IgD-negative memory B cell (primary cell): ENCODE results near the gene PILRB. TPM values are rescaled to one million over a fixed set of nuclear protein-coding genes. Genes with fewer than 3 reads are reported as not detected.
"Not testable (repeated sequence)": the region's sequence is repeated elsewhere in the genome, so short reads cannot be mapped to it uniquely, and the experiment has no call there.

Experiments used
- H3K27ac Mint-ChIP-seq, 3 donors: one replicate each; pipeline ENCODE4 v1.8.0; 2020 to 2022; ENCODE audit warnings: mild to moderate bottlenecking in 3 of 3, mixed read lengths in 3 of 3, moderate library complexity in 1 of 3
- H3K27me3 Mint-ChIP-seq: one replicate; pipeline ENCODE4 v1.8.0; 2021; ENCODE audit warnings: mixed read lengths
- H3K36me3 Mint-ChIP-seq: one replicate; pipeline ENCODE4 v1.8.0; 2020; ENCODE audit warnings: mild to moderate bottlenecking, mixed read lengths
- H3K4me1 Mint-ChIP-seq, 3 donors: one replicate each; pipeline ENCODE4 v1.8.0; 2020 to 2022; ENCODE audit warnings: mixed read lengths in 3 of 3, mild to moderate bottlenecking in 1 of 3
- H3K4me3 Mint-ChIP-seq, 4 donors: one replicate each; pipeline ENCODE4 v1.8.0; 2020 to 2022; ENCODE audit warnings: mild to moderate bottlenecking in 4 of 4, mixed read lengths in 4 of 4, moderate library complexity in 3 of 4
- H3K9me3 Mint-ChIP-seq, 3 donors: one replicate each; pipeline ENCODE4 v1.8.0; 2020 to 2021; ENCODE audit warnings: mixed read lengths in 3 of 3, mild to moderate bottlenecking in 1 of 3
- polyA plus RNA-seq: library from polyadenylated mRNA; unstranded; fragments of 300-500 nt; fragmentation: Illumina TruSeq; gene quantifications from one replicate; pipeline ENCODE4 v1.2.3, GENCODE V29; 2021

Gene PILRB
- polyA plus RNA-seq, 1 donor from 2014 or later: 14.3 TPM

DNA sequence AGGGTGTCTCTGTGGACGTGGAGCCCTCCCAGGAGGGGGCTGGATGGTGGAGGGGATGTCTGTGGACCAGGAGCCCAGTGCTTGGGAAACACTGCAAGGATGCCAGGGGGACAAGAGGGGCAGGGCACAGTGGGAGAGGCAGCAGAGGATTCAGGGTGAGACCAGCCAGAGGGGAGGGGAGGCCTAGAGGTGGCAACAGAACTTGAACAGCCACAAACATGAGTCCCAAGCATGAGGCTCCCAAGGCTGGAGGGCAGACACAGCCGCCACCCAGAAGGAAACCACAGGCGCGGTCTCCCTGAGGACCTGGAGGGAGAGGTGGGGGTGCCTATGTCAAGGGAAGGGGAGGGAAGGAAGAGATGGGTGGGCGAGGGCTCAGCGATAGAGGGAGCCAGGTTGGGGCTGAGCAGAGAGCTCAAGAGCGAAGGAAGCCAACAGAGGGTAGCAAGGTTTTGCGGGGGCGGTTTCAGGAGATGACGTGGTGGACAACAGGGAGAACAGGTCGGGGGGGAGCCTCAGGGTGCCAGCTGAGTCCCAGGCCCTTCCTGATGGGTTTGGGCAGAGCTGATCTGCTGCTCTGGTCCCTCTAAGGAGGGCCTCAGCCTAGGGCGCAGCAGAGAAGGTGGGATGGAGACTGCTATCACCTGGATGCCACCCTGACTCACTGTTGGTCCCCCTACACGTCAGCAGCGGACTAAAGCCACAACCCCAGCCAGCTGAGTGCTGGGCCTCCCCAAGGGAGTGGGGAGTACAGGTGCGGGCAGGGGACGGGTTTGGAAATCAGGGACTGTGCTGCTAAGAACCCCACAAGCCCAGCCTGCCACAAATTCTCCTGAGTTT is 8.7 kb downstream of the PILRB start:
- H3K27me3 Mint-ChIP-seq: no peaks in the 10 kb centered on the region
- H3K4me1 Mint-ChIP-seq: peaks cover 50 to 52% (median 52%) of the 10 kb centered on the region in 3 donors
- peak overlapping the region; percentile 86 to 99 (median 99) for H3K27ac Mint-ChIP-seq
- H3K36me3 Mint-ChIP-seq: peaks cover 3% of the 10 kb centered on the region
- no peaks in the 10 kb centered on the region for H3K9me3 Mint-ChIP-seq
- H3K4me3 Mint-ChIP-seq: peak overlapping the region; percentile 41 to 85 (median 63)

DNA sequence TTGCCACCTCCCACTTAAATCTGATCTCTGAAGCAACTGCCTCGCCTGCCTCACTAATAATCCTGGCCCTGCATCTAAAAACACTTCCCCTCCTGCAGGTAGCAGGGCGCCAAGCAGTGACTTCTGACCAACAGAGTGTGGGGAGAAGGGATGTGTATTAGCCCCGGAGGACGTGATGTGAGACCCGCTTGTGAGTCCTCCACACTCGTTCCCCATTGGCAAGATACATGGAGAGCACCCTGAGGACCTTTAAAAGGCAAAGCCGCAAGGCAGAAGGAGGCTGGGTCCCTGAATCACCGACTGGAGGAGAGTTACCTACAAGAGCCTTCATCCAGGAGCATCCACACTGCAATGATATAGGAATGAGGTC is 9.3 kb downstream of the PILRB start:
- no peaks in the 10 kb centered on the region for H3K9me3 Mint-ChIP-seq
- H3K4me1 Mint-ChIP-seq: peaks cover 50 to 55% (median 52%) of the 10 kb centered on the region in 3 donors
- H3K36me3 Mint-ChIP-seq: peaks cover 1% of the 10 kb centered on the region
- H3K4me3 Mint-ChIP-seq: peak overlapping the region in 3 of 4 donors; percentile 54 to 72 (median 60)
- peak overlapping the region; percentile 86 to 99 (median 99) for H3K27ac Mint-ChIP-seq
- no peaks in the 10 kb centered on the region for H3K27me3 Mint-ChIP-seq

DNA sequence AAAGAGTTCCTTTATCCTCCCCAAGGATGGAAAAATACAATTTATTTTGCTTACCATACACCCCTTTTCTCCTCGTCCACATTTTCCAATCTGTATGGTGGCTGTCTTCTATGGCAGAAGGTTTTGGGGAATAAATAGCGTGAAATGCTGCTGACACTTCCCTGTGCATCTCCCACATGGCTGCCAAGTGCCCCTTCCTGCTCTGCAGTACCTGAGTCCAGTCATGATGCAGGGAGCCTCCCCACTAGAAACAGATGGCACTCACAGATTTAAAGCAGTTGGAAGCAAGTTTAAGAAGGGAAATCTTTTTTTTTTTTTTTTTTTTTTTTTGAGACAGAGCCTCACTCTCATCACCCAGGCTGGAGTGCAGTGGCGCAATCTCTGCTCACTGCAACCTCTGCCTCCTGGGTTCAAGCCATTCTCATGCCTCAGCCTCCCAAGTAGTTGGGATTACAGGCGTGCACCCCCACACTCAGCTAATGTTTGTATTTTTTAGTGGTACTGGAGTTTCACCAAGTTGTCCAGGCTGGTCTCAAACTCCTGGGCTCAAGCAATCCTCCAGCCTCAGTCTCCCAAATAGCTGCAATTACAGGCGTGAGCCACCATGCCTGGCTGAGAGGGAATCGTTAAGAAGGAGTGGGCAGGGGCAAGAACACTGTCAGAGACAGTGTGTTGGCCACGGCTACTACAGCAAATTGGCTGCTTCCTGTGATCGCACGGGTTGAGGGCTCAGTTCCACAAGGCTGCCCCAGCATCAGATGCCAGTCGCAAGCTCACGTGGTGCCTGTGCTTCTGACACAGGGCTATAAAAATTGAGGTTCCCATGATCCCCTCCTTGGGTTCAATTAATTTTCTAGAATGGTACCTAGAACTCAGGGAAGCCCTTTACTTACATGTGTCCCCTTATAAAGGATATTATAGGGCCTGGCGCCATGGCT is 10.0 kb downstream of the PILRB start:
- Mint-ChIP-seq H3K27me3 (no peaks in the 10 kb centered on the region), H3K27ac (peak overlapping the region; percentile 86 to 99 (median 99)), H3K4me3 (peak overlapping the region; percentile 6 to 72 (median 57)), H3K9me3 (no peaks in the 10 kb centered on the region), H3K36me3 (peaks cover 1% of the 10 kb centered on the region), H3K4me1 (peaks cover 52 to 57% (median 52%) of the 10 kb centered on the region in 3 donors)

DNA sequence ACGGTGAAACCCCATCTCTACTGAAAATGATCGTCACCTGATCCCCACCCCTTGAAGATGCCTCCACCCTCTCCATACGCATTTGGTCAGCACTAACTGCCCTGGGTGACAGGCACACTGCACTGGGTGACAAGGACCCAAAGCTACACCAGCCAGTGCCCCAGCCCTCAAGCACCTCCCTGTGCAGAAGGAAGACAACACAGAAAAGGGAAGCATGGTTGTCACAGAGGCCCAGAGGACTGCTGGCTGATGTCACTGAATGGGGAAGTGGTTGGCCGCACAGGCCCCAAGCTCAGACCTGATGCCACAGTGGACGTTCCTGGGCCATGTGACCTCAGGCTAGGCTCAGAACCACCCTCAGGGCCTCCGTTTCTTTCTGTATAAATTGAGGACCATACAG is 11.2 kb downstream of the PILRB start:
- Mint-ChIP-seq H3K4me3 (peak overlapping the region; percentile 18 to 89 (median 49)), H3K27ac (peak overlapping the region; percentile 86 to 99 (median 99)), H3K27me3 (no peaks in the 10 kb centered on the region), H3K9me3 (no peaks in the 10 kb centered on the region), H3K4me1 (peaks cover 47 to 59% (median 55%) of the 10 kb centered on the region in 3 donors), H3K36me3 (no peaks in the 10 kb centered on the region)

- H3K9me3 Mint-ChIP-seq: no peaks in the 10 kb centered on the region
- no peaks in the 10 kb centered on the region for H3K27me3 Mint-ChIP-seq
- peak overlapping the region in 3 of 4 donors; percentile 28 to 74 (median 65) for H3K4me3 Mint-ChIP-seq
Observed at GRCh38 chr7:100370303-100370702, 12.4 kb downstream of the PILRB start.

DNA sequence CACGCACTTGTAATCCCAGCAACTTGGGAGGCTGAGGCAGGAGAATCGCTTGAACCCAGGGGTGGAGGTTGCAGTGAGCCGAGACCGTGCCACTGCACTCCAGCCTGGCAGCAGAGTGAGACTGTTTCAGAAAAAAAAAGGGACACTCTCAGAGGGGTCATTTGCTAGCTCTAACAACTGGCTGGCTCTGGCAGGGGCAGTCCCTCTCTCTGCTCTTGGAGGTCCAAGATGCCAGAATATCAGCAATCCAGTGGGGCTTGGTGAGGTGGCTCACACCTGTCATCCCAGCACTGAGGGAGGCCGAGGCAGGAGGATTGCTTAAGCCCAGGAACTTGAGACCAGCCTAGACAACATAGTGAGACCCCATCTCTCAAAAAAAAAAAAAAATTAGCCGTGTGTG is 12.8 kb downstream of the PILRB start:
- Mint-ChIP-seq H3K4me1 (peaks cover 40 to 57% (median 52%) of the 10 kb centered on the region in 3 donors), H3K36me3 (peaks cover 2% of the 10 kb centered on the region), H3K27ac (peak overlapping the region; percentile 86 to 99 (median 99)), H3K4me3 (peak overlapping the region in 2 of 4 donors; percentile 28 to 65), H3K27me3 (no peaks in the 10 kb centered on the region), H3K9me3 (no peaks in the 10 kb centered on the region)

More at GRCh38 chr7:100370303-100370702, 12.4 kb downstream of the PILRB start:
- H3K36me3 Mint-ChIP-seq: peaks cover 2% of the 10 kb centered on the region
- H3K27ac Mint-ChIP-seq: peak overlapping the region; percentile 86 to 99 (median 99)
- peaks cover 41 to 60% (median 57%) of the 10 kb centered on the region in 3 donors for H3K4me1 Mint-ChIP-seq

DNA sequence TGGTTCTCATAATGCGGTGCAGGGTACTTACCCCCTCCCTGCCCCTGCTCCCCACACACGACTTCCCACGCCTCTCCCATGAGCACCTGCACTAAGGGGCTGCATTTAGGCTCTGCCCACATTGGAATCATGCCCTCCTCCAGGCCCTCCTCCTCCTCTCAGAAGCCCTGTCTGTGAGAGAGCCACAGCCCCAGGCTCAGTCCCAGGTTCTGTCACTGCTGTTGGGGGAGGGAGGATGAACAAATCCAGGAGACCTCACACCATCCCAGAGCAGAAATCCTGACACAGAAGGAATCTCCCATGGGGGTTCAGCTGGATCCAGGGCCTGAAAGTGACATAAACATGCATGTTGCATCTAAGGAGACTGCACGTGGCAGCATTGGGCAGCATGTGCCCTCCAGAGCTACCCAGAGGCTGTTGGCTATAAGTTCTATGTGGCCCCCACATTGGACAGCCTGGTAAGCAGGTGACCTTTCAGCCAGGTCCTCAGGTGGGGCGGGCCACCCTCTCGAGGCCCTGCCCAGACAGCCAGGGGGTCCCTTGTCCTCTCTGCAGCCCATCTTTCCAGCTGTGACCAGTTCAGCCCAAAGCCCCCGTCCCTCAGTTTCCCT is 13.7 kb downstream of the PILRB start:
- peaks cover 4% of the 10 kb centered on the region for H3K36me3 Mint-ChIP-seq
- no peaks in the 10 kb centered on the region for H3K9me3 Mint-ChIP-seq
- H3K27me3 Mint-ChIP-seq: no peaks in the 10 kb centered on the region
- peak overlapping the region in 2 of 3 donors; percentile 86 to 99 for H3K27ac Mint-ChIP-seq
- H3K4me1 Mint-ChIP-seq: peaks cover 37 to 49% (median 45%) of the 10 kb centered on the region in 3 donors
- H3K4me3 Mint-ChIP-seq: peak overlapping the region in 1 of 4 donors; percentile 27

DNA sequence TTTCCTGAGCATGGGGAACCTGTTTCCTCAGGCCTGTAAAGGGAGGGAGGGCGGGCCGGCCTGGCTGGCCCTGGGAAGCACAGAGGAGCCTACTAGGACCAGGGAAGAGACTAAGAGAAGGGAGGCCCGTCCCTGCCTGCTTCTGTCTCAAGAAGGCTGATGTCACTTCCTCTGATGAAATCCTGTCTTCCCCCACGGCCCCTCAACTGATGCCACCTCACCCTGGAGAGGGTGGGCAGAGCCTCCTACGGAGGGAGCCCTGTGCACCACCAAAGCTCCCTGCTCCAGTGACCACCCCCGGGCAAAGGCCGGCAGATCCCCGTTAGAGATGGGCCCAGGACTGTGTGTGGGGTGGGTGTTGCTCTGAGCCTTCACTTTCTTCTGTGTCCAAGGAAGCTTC is 14.3 kb downstream of the PILRB start:
- H3K36me3 Mint-ChIP-seq: peaks cover 4% of the 10 kb centered on the region
- no peaks in the 10 kb centered on the region for H3K27me3 Mint-ChIP-seq
- H3K27ac Mint-ChIP-seq: peak overlapping the region; percentile 76 to 99 (median 86)
- H3K9me3 Mint-ChIP-seq: no peaks in the 10 kb centered on the region
- H3K4me1 Mint-ChIP-seq: peaks cover 31 to 43% (median 41%) of the 10 kb centered on the region in 3 donors
- H3K4me3 Mint-ChIP-seq: peak overlapping the region in 1 of 4 donors; percentile 2

DNA sequence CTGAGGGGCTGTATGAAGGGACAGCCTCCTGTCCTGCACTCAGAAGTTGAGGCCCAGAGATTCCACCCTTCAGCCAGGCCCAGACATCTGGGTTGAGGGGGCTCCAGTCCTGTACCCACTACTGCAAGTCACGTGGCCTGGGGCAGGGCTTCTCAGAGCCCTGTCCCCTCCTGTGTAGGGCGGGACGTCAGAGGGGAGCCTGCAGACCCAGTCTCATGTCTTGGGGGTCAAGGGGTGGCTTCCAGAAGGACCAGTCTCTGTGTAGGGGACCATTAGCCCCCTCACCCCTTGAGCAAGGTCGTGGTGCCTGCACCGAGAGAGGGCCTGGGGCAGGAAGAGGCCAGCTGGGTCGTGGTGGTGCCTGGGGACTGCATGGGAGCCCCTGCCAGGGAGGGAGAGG is 14.8 kb downstream of the PILRB start:
- H3K4me3 Mint-ChIP-seq: no peak overlapping the region
- H3K27me3 Mint-ChIP-seq: no peaks in the 10 kb centered on the region
- H3K9me3 Mint-ChIP-seq: no peaks in the 10 kb centered on the region
- peaks cover 27 to 38% (median 38%) of the 10 kb centered on the region in 3 donors for H3K4me1 Mint-ChIP-seq
- peaks cover 4% of the 10 kb centered on the region for H3K36me3 Mint-ChIP-seq
- peak overlapping the region; percentile 76 to 99 (median 86) for H3K27ac Mint-ChIP-seq

- Mint-ChIP-seq H3K4me1 (peaks cover 21 to 34% (median 34%) of the 10 kb centered on the region in 3 donors), H3K36me3 (peaks cover 4% of the 10 kb centered on the region), H3K27me3 (no peaks in the 10 kb centered on the region), H3K9me3 (no peaks in the 10 kb centered on the region), H3K27ac (peak within 1 kb of the TSS; percentile 76 to 99 (median 86)), H3K4me3 (peak within 1 kb of the TSS; percentile 44 to 85 (median 73))
Observed at GRCh38 chr7:100373261-100373831, 15.4 kb downstream of the PILRB start, which contains the start of gene PILRA. Gene PILRA (plus strand): TSS chr7:100373487. CDS start chr7:100373657, 170 bp downstream.

DNA sequence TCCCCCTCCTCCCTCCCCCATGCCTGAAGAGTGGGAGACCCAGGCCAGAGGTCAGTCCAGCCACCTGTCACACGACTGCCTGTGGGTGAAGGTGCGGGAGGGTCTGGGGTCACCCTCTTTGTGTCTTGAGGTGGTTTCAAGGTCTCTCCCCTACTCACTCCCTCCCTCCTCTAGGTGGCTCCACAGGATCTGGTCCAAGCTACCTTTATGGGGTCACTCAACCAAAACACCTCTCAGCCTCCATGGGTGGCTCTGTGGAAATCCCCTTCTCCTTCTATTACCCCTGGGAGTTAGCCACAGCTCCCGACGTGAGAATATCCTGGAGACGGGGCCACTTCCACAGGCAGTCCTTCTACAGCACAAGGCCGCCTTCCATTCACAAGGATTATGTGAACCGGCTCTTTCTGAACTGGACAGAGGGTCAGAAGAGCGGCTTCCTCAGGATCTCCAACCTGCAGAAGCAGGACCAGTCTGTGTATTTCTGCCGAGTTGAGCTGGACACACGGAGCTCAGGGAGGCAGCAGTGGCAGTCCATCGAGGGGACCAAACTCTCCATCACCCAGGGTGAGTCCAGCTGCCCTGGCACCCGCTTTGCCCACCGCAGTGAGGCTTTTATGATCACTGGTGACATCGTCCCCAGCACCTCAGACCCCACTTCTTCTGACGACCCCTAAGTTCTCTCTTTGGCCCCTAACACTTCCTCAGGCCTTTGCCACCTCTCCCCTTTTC is 16.1 kb downstream of the PILRB start:
- H3K36me3 Mint-ChIP-seq, H3K9me3 Mint-ChIP-seq, H3K27me3 Mint-ChIP-seq: not testable (repeated sequence)
- Mint-ChIP-seq H3K4me1 (peaks cover 17 to 31% (median 27%) of the 10 kb centered on the region in 3 donors), H3K4me3 (peak overlapping the region; percentile 44 to 85 (median 73)), H3K27ac (peak overlapping the region in 2 of 3 donors; percentile 83 to 92)

DNA sequence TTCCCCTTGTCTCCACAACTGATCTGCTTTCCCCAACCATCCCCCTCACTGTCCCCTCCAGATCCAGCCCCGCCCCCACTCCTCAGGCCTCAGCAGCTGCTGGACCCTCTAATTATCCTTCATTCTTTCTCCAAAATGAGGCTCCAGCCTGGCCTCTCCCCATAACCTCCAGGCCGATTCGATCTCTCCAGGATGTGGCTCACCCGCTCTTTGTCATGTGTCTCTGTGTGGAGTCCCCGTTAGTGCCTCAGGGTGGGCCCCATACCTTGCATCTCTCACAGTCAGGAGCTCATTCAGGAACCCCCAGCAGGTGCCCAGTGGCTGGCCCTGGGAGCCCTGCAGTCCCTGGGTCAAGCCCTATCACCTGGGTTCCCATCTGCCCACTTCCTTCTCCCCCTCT is 16.7 kb downstream of the PILRB start:
- Mint-ChIP-seq H3K4me1 (peaks cover 14 to 26% (median 23%) of the 10 kb centered on the region in 3 donors), H3K27ac (peak overlapping the region in 2 of 3 donors; percentile 83 to 92), H3K27me3 (no peaks in the 10 kb centered on the region), H3K4me3 (peak overlapping the region in 3 of 4 donors; percentile 44 to 85 (median 78)), H3K9me3 (no peaks in the 10 kb centered on the region), H3K36me3 (peaks cover 4% of the 10 kb centered on the region)

GRCh38 chr7:100376066-100376465 is 18.1 kb downstream of the PILRB start:
- H3K27ac Mint-ChIP-seq: peak overlapping the region in 1 of 3 donors; percentile 83
- H3K36me3 Mint-ChIP-seq: peaks cover 4% of the 10 kb centered on the region
- H3K4me1 Mint-ChIP-seq: peaks cover 11 to 24% (median 21%) of the 10 kb centered on the region in 3 donors
- peak overlapping the region in 1 of 4 donors; percentile 45 for H3K4me3 Mint-ChIP-seq
- no peaks in the 10 kb centered on the region for H3K9me3 Mint-ChIP-seq
- no peaks in the 10 kb centered on the region for H3K27me3 Mint-ChIP-seq
